ENCODE data around the gene WTAP.
"Not testable (repeated sequence)": the region's sequence is repeated elsewhere in the genome, so short reads cannot be mapped to it uniquely, and the experiment has no call there.

Gene WTAP

DNA sequence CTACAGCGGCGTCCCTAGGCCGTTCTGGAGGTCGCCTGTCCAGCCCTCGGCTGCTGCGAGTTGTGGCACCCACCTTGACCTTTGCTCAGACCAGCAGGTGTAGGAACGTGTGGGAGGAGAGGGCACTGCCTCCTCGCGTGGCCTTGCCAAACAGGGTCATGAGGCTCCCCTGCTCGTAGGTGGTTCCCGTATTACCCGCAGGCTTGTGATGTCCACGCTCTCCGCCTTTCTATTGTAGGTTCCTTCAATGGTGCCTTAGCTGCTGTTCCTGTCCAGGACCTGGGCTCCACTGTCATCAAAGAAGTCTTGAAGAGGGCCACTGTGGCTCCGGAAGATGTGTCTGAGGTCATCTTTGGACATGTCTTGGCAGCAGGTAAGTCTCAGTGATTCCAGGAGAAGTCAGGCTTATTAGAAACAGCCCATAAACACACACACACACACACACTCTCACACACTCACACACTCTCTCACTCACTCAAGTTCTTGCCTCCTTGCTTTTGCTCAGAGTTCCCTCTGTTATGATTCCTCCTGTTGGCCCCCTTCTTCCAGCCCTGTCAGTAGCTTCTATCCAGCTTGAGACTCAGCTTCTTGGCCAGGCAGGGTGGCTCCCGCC is 35.5 kb downstream of the WTAP start:
- peak; percentile 51 to 81 for DNase-seq

GRCh38 chr6:159766906-159767305 is 39.6 kb downstream of the WTAP start:
- DNase-seq, result peak in 1 of 2 donors; percentile 69

DNA sequence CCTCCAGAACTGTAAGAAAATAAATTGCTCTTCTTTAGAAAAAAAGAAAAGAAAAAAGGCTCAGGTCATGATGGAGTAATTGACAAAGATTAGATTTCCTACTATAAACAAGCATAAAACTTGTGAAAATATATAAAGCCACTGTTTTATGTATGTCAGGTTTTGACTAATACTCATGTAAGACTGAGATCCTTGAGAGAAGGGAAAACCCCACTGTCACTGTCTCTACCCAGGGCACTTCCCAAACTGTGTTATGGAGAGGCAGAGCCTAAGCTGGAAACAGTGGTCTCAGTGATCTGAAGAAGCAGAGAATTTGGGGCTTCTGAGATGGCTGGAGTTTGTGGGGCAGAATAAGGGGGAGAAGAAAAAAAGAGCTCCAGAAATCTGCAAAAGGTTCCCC is 42.2 kb downstream of the WTAP start:
- no peak for DNase-seq

DNA sequence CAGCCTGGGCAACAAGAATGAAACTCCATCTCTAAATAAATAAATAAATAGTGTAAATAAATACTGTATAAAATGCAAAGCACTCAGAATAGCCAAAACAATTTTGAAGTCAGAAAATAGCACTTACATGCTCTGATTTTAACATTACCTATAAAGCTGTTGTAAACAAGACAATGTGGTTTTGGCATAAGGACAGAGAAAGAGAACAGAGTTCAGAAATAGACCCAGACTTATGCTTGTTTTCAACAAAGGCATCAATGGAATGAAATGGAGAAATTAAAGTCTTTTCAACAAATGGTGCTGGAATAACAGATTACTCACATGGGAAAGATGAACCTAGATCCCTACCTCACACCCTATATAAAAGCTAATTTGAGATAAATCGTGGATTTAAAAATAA is 44.9 kb downstream of the WTAP start:
- DNase-seq, result no peak

- no peak for DNase-seq
Measured at GRCh38 chr6:159777240-159777904, 50.1 kb downstream of the WTAP start.

- no peak for DNase-seq
Measured at GRCh38 chr6:159778131-159778530, 50.8 kb downstream of the WTAP start.

DNA sequence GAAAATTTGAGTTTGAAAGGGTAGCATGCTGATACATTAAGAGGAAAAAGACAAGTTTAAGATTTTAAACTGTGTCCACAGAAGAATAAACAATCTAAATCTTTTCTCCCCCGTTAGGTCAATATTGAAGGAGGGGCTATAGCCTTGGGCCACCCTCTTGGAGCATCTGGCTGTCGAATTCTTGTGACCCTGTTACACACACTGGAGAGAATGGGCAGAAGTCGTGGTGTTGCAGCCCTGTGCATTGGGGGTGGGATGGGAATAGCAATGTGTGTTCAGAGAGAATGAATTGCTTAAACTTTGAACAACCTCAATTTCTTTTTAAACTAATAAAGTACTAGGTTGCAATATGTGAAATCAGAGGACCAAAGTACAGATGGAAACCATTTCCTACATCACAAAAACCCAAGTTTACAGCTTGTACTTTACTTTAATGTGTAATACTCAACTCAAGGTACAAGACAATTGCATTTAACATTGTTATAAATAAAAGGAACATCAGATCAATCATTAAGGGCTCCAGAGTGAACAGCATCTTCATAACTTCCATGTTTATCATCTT is 51.3 kb downstream of the WTAP start:
- no peak for DNase-seq

- DNase-seq, result no peak
Measured at GRCh38 chr6:159788276-159788675, 61.0 kb downstream of the WTAP start.

DNA sequence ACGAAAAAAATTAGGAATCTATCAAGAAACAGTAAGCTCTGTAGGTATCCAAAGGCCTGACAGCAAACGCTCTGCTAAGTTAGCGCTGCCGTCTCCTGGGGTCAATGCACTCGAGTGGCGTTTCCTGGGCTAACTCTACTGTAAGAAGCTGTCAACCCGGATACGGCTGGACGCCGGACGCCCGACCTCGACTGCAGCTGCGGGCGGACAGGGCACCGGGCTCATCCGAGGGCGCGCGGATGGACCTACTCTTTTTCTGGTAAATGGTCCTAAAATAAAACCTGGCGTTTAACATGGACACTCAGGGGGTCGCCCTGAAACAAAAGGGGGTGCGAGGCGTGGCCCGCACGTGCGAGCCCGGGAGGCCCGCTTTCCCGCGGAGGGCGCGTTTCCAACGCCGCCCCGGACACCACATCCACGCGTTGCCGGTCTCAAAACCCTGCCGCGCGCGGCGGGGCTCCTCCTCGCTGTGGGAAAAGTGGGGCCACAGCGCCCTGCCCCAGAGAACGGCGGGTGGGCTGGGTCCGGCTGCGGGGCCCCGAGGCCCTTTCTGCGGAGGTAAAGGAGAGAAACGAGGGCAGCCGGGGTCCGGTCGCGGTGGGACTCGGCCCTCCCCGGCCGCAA is 61.6 kb downstream of the WTAP start:
- DNase-seq, result peak; percentile 9 to 38

GRCh38 chr6:159789377-159790148 is 62.3 kb downstream of the WTAP start, which contains the start of gene TCP1:
TCP1 (minus strand) TSS chr6:159789602; CDS start chr6:159789468, 134 bp downstream.
- peak; percentile 100 for DNase-seq

- peak; percentile 91 to 96 for DNase-seq
Measured at GRCh38 chr6:159790149-159790955, 63.0 kb downstream of the WTAP start, which contains the start of gene MRPL18. MRPL18 (plus strand) TSS chr6:159790467; CDS start chr6:159790588, 121 bp downstream.

DNA sequence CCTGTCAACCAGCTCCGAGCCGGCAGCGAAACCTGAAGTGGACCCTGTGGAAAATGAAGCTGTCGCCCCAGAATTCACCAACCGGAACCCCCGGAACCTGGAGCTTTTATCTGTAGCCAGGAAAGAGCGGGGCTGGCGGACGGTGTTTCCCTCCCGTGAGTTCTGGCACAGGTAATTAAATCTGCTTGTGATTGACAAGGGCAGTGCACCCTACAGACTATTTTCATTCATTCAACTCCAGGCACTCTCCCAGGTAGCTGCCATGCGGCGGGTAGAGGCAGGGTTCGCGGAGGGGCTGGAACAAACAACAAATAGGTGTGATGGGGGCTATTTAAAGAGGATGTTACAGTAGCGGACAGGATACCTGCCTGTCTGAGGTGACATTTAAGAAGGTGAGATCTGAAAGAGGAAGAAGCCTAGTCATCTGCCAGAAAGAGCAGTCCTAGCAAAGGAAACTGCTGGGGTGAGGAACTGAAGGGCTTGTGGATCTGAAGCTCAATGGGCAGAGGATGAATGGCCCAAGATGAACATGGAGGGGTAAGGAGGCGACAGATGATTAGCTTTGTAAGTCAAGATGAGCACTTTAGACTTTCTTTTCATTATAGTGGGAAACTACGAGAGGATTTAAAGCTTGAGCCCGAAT is 63.8 kb downstream of the WTAP start:
- peak in 1 of 2 donors; percentile 13 for DNase-seq

DNA sequence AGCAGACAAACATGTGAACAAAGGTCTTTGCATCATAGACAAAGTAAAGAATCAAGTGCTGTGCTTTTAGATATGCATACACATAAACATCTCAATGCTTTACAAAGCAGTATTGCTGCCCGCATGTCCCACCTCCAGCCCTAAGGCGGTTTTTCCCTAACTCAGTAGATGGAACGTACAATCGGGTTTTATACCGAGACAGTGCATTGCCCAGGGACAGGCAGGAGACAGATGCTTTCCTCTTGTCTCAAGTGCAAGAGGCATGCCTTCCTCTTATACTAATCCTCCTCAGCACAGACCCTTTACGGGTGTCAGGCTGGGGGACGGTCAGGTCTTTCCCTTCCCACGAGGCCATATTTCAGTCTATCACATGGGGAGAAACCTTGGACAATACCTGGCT is 67.7 kb downstream of the WTAP start:
- DNase-seq, result not testable (repeated sequence)

GRCh38 chr6:159797554-159797953 is 70.2 kb downstream of the WTAP start:
- DNase-seq, result no peak

DNA sequence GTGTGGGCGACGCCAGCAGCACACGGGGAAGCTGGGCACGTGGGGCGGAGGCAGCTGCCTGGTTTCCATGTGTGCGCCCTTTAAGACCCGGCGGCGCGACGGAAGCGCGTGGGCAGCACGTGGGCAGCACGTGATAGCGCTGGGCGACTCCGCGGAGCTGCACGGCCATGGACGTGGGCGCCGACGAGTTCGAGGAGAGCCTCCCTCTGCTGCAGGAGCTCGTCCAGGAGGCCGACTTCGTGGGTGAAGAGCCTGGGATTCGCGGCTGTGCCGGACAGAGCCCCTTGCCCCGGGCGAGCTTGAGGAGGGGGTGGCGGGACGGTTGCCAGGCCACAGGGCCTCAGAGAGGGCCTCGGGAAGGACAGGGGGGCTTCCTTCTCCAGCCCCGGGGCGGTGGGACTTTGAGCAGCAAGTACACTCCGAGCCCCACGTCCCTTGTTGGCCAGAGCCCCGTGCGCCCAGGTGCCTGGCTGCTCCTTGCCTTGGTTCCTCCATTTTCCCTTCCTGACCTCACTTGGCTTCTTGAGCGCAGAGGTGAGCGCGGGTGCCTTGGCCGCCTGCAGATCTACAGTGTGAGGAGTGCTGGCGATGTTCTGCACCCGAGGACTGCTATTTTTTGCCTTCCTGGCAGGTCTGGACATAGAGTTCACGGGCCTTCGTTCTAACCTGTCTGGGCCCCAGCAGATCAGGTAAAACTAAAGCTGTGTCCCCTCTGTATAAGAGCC is 73.0 kb downstream of the WTAP start, which contains the start of gene PNLDC1:
Gene PNLDC1 (plus strand): TSS at position 136 of the 725 bp plus-strand sequence. CDS start 32 bp downstream, at position 168.
- DNase-seq, result no peak

DNA sequence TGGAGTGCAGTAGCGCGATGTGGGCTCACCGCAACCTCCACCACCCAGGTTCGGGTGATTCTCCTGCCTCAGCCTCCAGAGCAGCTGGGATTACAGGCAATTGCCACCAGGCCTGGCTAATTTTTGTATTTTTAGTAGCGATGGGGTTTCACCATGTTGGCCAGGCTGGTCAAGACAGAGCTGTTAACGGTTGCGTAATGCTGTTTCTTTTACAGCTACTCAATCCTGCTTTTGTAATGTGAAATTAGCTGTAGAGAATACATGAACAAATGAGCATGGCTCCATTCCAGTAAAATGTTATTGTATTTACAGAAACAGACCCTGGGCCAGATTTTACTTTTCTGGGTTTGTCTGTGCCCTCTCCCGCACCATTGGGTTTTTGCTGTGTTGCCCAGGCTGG is 74.6 kb downstream of the WTAP start:
- peak in 1 of 2 donors; percentile 9 for DNase-seq

- DNase-seq, result no peak
Measured at GRCh38 chr6:159804504-159804903, 77.2 kb downstream of the WTAP start.

- DNase-seq, result no peak
Measured at GRCh38 chr6:159805440-159806020, 78.2 kb downstream of the WTAP start.
